NCI-H146 (cell line): ENCODE results near the gene CCDC33.

Experiments used
- DNase-seq: peaks from one replicate; lab custom pipeline; 2025; lab: John Stamatoyannopoulos, UW

Gene CCDC33

DNA sequence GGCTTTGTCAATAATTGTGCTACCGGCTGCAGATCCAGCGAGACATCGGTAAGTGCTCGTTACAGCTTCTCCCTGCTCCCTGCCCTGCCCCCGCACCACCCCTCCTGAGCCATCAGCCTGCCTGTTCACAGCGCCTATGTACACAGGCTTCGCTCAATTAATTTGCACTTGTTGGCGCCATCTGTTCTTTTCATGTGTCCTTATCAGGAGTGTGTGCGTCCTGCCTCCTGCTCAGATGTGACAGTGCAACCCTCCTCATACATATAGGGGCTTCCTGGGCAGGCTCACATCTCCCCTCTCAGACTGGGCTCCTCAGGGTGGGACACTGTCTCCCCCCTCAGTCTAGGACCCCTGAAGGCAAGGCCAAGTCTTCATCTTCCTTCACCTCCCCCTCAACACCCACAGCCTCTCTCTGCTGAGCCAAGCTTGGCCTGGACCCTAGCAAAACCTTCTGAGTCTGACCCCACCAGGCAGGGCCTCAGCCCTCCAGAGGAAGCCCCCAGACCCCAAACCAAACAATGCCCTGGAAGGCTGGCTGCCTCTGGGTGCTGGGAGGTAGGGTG, 76.4 kb downstream of the CCDC33 start:
- DNase-seq = peak; percentile 94

- no peak for DNase-seq
These were observed 77.8 kb downstream of the CCDC33 start for GRCh38 chr15:74313889-74314288.

DNA sequence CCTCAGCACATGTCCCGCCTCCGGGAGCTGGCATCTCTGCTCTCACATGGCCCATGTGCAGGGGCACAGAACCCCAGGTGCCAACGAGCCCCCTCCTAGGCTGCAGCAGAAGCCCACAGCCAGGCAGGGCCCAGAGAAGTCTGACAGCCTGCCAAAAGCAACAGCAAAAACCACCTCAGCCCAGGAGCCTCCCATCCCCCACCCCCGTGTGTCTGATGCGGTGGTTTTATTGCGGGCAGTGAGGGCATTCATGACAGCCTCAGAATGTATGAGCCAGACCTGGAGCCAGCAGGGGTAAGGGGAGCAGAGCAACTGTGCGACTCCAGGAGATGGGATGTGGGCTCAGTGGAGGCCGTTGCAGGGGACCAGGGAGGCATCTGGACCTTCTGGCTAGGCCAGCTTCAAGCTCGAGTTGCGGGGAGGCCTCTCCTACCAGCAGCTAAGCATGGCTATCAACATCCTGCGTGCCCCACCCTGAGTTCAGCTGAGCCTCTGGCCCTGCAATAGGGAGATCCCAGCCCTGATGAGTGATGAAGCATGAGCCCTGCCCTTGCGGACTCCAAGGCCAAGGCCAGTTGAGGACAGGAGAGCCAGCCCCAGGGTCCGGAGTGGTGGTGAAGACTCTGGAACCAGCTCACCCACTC, 78.8 kb downstream of the CCDC33 start:
- DNase-seq = no peak

DNA sequence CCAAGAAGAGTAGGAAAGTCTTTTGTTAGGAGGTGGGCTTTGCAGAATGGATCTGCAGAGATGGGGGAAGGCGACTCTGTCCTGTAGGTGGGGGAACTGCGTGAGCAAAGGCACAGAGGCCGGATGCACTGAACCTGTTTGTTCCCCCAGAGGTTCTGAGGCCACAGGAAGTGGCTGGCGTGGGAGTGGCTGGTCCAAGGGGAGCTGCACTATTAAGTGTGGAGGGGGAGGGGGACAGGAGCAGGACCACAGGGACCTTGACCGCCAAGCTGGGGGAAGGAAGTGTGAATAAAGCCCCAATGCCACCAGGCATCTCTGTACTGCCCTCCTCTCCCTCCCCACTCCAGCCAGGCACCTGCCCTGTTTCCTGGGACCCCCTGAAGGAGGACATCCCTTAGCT, 79.5 kb downstream of the CCDC33 start:
- no peak for DNase-seq

DNA sequence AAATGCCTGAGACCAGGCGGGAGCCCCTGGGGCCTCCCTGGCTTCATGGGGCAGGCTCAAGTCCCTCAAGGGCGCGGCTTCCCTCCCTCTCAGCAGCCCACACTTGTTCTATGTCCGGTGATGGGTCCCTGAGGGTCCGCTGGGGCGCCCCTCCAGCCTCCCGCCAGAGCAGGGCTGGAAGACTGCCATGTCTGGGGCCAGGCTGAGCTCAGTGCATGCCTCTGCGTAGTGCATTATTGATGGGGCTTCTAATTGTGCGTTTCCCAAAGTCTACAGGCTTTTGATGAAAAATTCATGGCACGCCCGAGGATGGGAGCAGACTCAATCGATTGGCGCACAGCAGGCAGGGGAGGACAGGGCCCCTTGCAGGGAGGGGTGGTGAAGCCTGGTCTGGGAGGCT, 80.0 kb downstream of the CCDC33 start:
- no peak for DNase-seq

DNA sequence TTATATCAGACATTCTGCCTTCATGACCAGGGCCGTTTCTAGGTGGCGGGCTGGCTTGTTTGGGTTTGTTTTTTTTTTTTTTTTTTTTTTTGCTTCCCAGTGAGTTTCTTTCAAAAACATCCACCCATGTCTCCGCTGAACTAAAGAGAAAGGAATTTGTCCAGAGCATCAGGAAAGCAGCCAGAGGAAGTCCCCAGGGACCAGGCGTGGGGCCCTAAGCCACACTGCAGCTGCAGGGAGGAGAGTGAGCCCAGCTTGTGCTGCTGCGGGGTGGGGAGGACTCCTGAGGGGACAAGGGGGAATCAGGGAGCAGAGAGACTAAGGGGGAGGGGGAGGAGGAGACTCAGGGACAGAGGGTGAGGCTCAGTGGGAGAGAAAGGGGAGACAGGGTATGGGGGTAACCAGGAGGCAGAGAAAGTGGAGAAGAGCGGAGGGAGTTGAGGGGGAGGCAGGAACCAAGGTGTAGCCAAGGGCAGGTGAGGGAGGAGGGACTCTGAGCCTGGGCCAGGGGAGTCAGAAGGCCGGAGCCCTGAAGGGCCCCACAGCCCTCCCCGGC, 81.8 kb downstream of the CCDC33 start:
- DNase-seq = no peak

GRCh38 chr15:74318376-74319137, 82.4 kb downstream of the CCDC33 start:
- peak; percentile 44 for DNase-seq

GRCh38 chr15:74319138-74319460, 83.0 kb downstream of the CCDC33 start:
- no peak for DNase-seq

GRCh38 chr15:74319596-74320351, 83.6 kb downstream of the CCDC33 start:
- DNase-seq = peak; percentile 88

DNA sequence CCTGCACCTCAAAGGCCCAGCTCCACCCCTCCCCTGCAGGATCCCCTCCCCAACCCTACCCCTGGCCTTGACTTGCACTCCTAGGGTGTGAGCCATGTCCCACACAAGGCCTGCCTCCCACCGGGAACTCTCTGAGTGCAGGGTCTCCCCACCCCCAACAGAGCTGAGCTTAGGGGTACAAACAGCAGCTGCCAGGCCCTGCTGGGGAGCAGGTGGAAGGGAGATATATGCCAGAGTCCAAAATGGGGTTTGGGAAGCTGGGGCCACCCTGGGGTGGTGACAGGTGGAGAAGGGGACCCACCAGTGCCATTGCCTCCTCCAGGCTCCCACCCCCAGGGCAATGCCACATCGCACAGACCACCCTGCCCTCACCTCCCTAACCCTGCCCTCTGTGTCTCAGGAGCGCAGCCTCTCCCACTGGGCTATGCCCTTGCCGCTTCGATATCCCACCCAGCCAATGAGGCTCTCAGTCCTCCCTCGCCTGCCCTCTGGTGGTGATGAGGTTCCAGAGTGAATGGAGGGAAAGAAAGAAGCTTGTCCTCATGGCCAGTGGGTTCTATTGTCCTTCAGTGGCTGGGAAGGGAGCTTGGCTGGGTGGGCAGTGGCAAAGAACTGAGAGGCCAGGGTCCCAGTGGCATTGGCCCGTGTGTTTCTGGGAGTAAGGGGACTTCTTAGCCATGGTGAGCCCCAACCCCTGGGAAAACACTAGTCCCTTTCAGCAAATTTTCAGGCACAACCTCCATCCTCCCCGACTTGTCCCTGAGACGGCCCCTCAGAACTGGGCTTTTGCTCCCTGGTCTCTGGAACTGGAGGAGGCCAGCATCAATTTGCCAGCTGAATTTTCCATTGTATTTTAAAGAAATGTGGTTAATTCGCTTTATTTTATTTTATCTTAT, 84.5 kb downstream of the CCDC33 start:
- peak; percentile 34 for DNase-seq

GRCh38 chr15:74322558-74323180, 86.5 kb downstream of the CCDC33 start:
- peak; percentile 64 for DNase-seq

- DNase-seq = no peak
These were observed 88.6 kb downstream of the CCDC33 start for GRCh38 chr15:74324714-74325113.

GRCh38 chr15:74326746-74327145, 90.6 kb downstream of the CCDC33 start:
- no peak for DNase-seq

- peak; percentile 65 for DNase-seq
These were observed 91.6 kb downstream of the CCDC33 start for GRCh38 chr15:74327756-74328155.

- peak; percentile 92 for DNase-seq
These were observed 92.4 kb downstream of the CCDC33 start for GRCh38 chr15:74328331-74329056.

- DNase-seq = no peak
These were observed 94.8 kb downstream of the CCDC33 start for GRCh38 chr15:74330861-74331408.

DNA sequence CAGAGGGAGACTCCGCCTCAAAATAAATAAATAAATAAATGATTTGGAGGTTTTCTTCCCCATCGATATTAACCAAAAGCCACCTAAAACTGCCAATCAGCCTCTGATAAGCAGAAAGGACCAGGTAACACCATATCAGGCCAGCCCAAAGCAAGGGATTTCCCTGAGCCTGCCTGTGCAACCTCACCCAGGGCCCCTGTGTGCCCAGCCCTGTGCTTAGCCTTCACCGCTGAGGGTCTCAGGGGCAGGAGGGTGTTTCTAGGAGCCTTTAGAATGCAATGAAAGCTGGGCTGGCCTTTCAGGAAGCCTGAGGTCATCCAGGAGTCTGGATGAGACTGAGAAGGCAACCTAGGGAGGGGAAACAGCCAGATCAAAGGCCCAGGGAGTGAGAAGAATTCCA, 95.9 kb downstream of the CCDC33 start:
- no peak for DNase-seq

- DNase-seq = no peak
These were observed 96.5 kb downstream of the CCDC33 start for GRCh38 chr15:74332611-74333010.

DNA sequence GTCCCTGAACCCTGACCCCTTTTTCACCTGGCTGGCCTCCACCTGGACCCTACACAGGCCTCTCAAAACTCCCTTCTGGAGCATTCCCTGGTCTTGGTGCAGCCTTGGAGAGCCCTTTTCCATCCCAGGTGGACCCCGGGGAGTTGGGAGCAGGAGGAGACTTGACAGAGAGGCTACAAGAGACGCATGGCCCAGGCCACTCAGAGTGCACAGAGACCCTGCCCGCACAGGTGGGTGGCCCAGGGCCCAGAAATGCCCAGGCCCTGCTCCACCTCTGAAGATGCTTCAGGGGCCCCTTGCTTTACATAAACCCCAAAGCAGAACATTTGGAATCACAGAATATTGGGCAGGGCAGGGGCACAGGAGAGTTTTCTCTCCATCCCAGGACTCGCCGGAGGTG, 97.0 kb downstream of the CCDC33 start:
- DNase-seq = no peak

GRCh38 chr15:74333662-74334061, 97.5 kb downstream of the CCDC33 start:
- no peak for DNase-seq
